ENCODE results near the gene CRPPA.

Gene CRPPA

DNA sequence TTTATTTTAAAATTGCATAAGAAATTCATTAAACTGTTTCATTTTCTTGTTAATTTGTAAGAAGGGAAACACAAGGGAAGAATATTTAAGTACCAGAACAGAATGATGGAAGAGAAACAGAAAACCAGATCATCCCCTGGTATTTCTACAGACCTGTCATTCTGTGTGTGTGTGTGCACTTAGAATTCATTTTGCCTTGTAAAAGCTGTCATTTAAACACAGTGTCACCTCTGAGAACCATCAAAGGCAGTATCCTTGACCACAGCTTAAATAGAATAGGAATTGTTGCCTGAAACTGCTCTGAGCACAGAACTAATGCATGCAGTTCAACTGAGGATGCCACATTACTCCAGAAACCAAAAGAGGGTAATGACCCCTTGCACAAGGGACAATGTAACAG, 6.8 kb upstream of the CRPPA start:
- in situ Hi-C loops (cut with HindIII; ENCODE audit: low sequenced_read_pairs): no loop called here
- no peak overlapping the region for H3K4me3 ChIP-seq (ENCODE audit: low read depth, low read length)
- TF ChIP-seq, protein P1, sequence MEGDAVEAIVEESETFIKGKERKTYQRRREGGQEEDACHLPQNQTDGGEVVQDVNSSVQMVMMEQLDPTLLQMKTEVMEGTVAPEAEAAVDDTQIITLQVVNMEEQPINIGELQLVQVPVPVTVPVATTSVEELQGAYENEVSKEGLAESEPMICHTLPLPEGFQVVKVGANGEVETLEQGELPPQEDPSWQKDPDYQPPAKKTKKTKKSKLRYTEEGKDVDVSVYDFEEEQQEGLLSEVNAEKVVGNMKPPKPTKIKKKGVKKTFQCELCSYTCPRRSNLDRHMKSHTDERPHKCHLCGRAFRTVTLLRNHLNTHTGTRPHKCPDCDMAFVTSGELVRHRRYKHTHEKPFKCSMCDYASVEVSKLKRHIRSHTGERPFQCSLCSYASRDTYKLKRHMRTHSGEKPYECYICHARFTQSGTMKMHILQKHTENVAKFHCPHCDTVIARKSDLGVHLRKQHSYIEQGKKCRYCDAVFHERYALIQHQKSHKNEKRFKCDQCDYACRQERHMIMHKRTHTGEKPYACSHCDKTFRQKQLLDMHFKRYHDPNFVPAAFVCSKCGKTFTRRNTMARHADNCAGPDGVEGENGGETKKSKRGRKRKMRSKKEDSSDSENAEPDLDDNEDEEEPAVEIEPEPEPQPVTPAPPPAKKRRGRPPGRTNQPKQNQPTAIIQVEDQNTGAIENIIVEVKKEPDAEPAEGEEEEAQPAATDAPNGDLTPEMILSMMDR (IDR thresholded peaks at IDR 0.05; ENCODE audit: low read depth, low read length): no peak
- DNase-seq (ENCODE audit: low read depth, low spot score): no peak

DNA sequence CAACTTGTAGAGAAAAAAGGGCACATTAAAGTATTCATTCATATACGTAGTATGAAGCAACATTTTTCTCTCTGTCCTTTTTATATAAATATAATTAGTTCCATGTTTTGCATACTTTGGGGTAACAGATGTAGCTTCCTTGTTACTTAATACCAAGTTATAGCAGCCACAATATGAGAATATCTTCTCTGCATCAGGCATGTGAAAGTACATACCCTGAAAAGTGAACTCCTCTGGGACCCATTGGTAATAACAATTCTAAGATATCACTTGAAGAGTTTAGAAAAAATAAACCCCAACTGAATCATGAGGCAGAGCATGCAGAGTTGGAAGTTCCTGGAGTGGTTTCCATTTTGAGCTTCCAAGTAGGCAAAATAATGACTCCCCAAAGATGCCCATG, 2.4 kb upstream of the CRPPA start:
- TF ChIP-seq, protein P1 (IDR thresholded peaks at IDR 0.05; ENCODE audit: low read depth, low read length): no peak
- in situ Hi-C loops (cut with HindIII; ENCODE audit: low sequenced_read_pairs): no loop called here
- DNase-seq (ENCODE audit: low read depth, low spot score): no peak
- H3K4me3 ChIP-seq (ENCODE audit: low read depth, low read length): no peak overlapping the region

DNA sequence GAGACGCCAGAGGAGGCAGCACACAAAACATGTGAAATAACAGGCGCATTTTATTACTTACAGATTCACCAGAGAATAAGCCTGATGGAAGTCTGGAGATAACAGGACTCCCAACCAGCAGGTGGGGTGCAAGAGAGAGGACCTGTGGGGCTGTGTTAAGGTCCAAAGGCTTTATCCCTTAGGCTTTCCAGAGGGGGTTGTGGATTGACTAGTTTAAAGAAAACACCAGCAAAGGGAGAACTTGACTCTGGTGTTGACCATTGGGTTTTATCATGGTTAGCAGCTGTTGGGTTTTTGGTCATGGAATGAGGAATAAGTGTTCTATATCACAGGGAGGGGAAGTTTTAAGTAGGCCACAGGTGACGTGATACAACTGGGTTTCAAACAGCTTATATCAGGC, 1.6 kb upstream of the CRPPA start:
- H3K4me3 ChIP-seq (ENCODE audit: low read depth, low read length): no peak overlapping the region
- DNase-seq (ENCODE audit: low read depth, low spot score): no peak
- TF ChIP-seq, protein P1 (IDR thresholded peaks at IDR 0.05; ENCODE audit: low read depth, low read length): no peak
- in situ Hi-C loops (cut with HindIII; ENCODE audit: low sequenced_read_pairs): no loop called here

DNA sequence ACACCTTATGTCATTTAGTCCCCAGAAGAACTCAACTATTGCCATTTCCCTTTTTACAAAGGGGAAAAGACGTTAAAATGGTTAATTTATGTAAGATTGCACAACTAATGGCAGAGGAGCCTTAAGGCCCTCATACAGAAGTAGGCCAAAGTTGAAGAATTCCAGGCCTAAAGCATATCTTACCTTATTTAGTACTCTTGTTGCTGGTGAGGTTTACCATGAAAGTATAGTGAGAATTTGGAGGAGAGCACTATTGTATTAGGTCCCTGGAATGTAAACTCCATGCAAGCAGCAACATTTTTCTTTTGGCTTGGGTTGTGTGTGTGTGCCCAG, 731 bp upstream of the CRPPA start:
- in situ Hi-C loops (cut with HindIII; ENCODE audit: low sequenced_read_pairs): no loop called here
- TF ChIP-seq, protein P1 (IDR thresholded peaks at IDR 0.05; ENCODE audit: low read depth, low read length): no peak
- DNase-seq (ENCODE audit: low read depth, low spot score): peak; percentile 25
- no peak overlapping the region for H3K4me3 ChIP-seq (ENCODE audit: low read depth, low read length)

DNA sequence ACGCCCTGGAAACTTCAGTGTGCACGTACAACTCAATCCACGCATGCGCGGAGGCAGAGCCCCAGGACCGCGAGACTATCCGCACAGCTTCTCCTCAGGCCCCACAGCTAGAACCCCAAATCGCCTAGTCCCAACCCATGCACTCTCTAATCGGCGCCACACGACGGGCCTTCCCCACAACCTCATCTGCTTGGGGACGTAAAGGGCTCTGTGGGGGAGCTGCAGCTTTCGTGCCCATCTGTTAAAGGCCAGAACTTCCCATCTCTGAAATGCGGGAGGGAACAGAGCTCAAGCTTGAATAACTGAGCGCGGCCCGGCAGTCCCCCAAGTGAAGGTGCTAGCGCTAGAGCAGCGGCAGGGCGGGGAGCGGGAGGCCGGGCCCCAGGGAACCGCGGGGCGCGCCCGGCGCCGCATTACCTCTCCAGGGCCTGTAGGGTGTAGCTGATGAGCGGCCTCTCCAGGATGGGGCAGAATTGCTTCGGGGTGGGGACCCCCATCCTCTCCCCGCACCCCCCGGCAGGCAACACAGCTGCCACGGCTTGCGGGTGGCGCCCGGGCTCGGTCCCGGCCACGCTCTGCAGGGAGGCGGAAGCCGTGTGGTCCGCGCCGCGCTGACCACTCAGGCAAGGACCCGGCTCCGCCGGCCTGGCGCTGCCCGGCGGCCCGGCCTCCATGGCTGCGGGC, 547 bp downstream of the CRPPA start:
- TF ChIP-seq, protein P1 (IDR thresholded peaks at IDR 0.05; ENCODE audit: low read depth, low read length): peak; percentile 30
- H3K4me3 ChIP-seq (ENCODE audit: low read depth, low read length): peak overlapping the region; percentile 42
- peak; percentile 89 for DNase-seq (ENCODE audit: low read depth, low spot score)
- in situ Hi-C loops (cut with HindIII; ENCODE audit: low sequenced_read_pairs): no loop called here

DNA sequence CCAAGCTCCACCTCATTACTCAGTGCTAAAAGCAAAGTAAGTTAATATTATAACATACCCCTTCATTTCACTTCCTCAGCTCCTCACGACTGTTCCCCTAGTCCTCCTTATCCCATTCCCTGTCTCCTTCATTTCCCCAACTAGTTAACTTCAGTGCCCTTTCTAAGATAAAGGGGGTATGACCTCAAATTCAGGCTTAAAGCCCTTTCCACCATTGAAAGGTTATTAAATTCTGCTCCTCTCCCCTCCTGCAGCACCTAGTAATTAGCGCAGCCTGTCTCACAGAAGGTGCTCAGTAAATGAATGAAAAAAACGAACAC, 1.0 kb downstream of the CRPPA start:
- in situ Hi-C loops (cut with HindIII; ENCODE audit: low sequenced_read_pairs): no loop called here
- peak overlapping the region; percentile 42 for H3K4me3 ChIP-seq (ENCODE audit: low read depth, low read length)
- no peak for DNase-seq (ENCODE audit: low read depth, low spot score)
- TF ChIP-seq, protein P1 (IDR thresholded peaks at IDR 0.05; ENCODE audit: low read depth, low read length): no peak

DNA sequence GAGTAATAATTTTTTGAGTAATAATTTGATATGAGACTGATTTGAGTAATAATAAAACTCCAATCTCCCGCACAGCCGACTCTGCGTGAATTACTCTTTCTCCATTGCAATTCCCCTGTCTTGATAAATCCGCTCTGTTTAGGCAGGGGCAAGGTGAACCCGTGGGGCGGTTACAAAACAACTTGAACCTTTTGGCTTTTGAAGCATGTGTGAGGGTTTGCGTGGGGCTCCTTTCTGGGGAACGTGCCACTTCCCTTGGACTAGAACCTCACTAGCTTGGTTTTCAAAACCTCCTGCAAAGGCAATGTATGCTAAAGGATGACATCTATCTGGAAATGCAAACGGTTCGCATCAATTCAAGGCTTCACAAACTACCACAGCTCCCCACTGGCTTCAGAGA, 1.5 kb downstream of the CRPPA start:
- H3K4me3 ChIP-seq (ENCODE audit: low read depth, low read length): no peak overlapping the region
- TF ChIP-seq, protein P1 (IDR thresholded peaks at IDR 0.05; ENCODE audit: low read depth, low read length): no peak
- in situ Hi-C loops (cut with HindIII; ENCODE audit: low sequenced_read_pairs): no loop called here
- no peak for DNase-seq (ENCODE audit: low read depth, low spot score)

All from astrocyte of the spinal cord (primary cell).